CD4-positive, alpha-beta T cell treated with Interleukin-1 beta for 1 hour (primary cell): Measurements from ENCODE around the gene ATP5PD.
"Not testable (repeated sequence)": the region's sequence is repeated elsewhere in the genome, so short reads cannot be mapped to it uniquely, and the experiment has no call there.

Experiments used
- DNase-seq, 2 donors: peaks; one replicate each; pipeline ENCODE4 v3.0.0-alpha.2; 2020 to 2022

The ATP5PD gene

DNA sequence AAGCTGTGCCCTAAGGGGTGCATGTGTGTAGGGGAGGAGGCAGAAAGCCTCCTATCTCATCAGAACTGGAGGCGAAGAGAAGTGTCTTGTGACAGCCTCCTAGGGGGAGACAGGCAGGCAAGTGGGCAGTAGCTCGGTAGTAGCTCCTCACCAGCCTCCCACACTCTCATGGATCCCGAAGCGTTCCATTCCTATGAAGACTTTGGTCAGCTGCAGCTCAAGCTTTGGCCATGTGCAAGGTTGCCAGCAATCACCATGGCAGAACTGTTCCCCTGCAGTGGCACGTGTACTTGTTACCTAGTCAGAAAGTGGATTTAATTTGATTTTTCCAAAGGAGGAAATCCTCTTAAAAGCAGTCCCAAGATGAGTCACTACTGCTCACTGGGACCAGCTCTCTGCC, 27.6 kb downstream of the ATP5PD start:
- DNase-seq, result no peak

DNA sequence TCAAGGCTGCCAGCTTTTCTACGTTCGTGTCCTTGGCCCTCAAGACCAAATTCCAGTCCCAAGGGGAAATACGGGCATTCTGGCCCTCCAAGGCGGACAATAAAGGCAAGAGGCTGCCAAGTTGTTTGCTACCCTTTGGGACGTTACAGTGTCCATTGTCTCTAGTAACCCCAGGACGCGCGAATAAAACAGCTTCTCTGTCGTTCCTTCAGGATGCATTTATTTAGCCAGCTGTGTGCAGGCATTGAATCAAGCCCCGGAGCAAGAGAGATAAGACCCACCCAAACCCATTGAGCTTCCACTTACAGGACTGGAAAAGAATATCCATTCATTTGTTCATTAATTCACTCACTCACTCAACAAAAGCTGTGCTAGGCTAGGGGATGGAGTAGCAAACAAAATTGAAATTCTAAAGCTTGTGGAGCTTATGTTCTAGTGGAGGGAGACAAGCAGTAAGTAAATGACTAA, 33.6 kb downstream of the ATP5PD start:
- no peak for DNase-seq

DNA sequence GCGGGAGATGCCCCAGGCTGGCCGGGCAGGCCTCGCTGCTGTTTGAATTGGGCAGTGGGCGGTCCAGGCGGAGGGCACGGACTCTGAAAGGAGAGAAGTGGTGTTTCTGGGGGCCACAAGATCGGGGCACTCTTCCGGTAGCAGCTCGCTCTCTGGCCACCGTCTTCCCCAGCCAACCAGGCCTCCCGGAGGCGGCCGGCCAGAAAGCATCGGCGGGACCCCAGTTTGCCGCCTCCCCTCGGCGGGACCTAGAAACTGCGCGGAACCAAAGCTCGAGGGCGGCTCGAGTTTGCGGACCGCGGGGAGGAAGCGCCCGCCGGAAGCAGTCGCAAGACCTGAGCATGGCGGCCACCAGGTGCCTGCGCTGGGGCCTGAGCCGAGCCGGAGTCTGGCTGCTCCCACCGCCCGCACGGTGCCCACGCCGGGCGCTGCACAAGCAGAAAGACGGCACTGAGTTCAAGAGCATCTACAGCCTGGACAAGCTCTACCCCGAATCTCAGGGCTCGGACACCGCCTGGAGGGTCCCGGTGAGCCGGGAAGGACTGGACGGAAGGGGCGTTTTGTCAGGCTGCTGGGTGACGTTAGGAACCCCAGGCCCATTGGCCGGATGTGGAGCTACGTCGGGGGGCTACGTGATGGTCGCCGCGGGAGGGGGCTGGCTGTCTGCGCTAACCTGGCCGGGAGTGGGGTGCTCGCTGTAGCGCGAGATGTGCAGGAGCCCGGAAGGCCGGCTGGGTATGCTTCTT, 34.2 kb downstream of the ATP5PD start, which contains the start of gene MRPL58:
Gene MRPL58 (plus strand): TSS at position 325 of the 746 bp plus-strand sequence. CDS start 17 bp downstream, at position 342.
- peak; percentile 82 to 83 for DNase-seq

DNA sequence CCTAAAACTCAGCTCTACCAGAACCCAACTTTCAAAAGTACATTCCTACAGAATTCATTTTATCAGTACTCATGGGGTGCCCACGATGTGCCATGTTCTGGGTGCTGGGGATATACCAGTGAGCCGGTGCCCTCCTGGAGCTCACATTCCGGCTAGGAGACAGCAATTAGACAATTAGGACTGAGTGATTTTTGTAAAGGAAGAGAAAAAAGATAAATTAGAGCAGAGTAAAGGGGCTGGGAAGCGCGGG, 34.7 kb downstream of the ATP5PD start:
- DNase-seq, result no peak

DNA sequence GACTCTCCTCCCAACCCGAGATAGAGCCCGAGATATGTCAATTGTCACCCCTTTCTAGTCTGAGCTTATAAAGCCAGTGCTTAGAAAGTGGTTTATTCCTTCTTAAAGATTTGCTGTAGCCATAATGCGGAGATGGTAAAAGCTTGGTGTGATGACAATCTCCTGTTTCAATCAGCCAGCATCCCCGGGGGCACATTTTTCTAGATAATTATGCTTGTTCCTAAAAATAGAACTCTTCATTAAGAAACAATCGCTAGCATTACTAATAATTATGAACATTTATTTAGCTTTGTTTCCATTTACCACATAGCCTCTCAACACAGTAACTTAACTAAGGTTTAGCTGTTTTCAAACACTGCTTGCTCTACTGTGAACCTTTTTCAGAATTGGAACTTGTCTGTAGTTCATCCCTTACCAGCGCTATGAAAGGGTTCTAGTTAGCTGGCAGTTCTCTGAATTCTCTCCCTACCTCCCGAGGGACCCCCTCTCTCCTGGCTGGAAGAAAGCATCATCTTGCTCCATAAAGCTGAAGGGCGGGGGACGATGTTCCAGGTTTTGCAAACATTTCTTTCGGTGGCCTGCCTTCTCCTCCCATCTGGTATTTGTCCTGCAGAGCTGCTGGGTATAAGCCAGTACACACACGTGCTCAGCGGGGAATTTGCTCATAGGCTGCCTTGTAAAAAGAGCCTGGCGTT, 35.2 kb downstream of the ATP5PD start:
- no peak for DNase-seq

DNA sequence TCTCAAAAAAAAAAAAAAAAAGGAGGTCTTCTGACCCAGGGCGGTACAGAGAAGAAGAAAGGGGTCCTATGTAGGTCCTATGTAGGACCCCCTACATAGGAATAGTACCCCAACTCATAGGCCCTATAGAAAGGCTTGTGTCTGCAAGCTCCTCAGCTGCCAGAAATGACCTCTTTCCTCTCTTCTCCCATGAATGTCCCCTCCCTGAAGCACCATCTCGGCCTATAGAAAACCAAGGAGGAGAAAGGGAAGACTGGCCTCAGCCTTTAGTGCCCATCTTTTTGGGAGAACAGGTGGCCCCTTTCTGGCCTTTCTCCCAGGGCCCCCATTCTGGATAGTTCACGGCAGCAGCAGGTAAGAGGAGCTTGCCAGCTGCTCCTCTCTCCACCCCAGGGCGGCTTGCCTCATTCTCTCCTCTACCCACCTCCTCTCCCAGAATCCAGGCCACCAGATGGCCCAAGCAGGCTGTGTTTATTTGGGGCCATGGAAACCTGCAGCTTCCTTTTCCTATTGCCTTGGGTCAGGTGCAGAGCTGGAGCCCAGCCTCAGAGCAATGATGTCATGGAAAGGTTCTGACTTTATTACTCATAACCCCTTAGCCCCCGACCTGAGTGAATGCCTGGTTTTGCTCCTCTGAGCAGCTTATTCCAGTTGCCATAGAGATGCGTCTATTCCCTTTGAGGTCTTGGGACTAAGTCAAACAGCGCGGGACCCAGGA, 35.9 kb downstream of the ATP5PD start:
- no peak for DNase-seq

DNA sequence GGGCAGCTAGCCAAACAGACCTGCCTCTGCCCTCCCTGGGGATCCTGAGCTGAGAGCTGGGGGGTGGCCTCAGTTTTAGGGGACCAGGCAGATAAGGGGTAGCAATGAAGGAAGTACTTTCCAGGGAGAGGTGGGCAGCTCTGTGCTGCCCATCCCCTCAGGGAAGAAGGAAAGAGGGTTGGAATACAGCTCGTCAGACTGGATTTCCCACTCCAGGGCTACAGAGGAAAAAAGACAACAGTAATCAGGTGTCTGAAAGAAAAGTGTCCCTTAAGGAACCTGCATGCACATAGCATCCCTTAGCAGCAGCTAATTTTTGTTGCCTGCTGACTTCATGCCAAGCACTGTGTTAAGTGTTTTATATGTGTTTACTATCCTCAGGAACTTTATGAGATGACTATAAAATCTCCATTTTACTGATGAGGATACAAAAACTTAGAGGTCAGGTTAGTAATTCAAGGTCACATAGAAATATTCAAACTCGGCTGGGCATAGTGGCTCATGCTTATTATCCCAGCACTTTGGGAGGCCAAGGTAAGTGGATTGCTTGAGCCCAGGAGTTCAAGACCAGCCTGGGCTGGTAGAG, 37.5 kb downstream of the ATP5PD start:
- DNase-seq, result no peak

DNA sequence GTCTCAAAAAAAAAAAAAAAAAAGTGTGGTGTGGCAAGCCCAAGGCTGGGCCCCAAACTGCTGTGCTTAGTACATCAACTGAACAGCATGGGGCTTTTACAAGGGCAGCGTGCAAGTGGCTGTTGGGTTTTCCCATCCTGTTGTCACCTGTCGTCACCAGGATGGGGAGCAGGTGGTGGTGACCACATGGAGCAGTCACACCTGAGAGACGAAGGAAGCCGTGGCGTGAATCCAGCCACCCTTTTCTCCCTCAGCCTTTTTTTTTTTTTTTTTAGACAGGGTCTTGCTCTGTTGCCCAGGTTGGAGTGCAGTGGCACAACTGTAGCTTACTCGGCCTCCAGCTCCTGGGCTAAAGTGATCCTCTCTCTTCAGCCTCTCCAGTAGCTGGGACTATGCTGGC, 38.4 kb downstream of the ATP5PD start:
- DNase-seq, result no peak

DNA sequence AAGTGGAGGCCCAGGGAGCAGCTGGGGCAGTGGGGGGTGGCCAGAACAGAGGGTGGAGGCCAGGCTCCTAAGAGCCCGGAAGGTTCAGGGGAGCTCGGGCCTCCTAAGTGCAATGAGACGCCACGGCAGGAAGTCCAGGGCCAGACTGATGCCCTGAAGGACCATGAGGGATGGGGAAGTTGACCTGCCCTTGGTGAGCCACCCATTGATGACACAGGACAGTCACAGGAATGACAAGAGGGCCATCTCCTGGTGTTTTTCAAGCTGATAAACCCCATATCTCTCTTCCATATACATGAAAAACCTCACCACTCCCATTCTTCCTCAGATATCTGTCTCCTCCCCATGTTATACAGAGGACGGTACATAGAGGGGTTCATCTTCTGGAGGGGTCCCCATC, 40.1 kb downstream of the ATP5PD start:
- no peak for DNase-seq

DNA sequence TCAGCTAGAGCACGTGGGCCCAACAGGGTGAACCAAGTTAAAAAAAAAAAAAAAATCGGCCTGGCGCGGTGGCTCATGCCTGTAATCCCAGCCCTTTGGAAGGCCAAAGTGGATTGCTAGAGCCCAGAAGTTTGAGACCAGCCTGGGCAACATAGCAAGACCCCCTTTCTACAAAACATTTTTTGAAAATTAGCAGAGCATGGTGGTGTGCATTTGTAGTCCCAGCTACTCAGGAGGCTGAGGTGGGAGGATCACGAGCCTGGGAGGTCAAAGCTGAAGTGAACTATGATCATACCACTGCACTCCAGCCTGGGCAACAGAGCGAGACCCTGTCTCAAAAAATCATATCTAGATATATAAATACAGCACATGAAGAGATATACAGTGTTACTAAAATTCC, 40.7 kb downstream of the ATP5PD start:
- not testable (repeated sequence) for DNase-seq

DNA sequence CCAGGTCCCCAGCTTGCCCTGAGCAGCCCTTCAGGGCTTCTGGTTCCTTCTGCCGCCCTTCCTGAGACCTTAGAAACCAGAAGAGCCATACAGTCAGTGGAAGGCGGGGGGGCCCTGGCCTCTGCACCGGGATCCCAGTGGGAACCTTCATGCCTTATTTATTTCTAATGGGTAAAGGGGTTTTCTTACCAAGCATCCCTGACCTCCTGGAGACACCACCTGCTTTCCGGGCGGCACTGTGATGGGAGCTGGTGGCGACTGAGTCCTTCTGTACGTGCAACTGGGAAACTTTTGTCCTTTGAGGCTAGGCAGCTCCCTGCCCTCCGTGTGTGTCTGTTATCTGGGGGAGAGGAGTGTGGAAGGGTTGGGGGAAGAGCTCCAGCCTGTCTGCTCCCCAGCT, 41.5 kb downstream of the ATP5PD start:
- DNase-seq, result no peak

DNA sequence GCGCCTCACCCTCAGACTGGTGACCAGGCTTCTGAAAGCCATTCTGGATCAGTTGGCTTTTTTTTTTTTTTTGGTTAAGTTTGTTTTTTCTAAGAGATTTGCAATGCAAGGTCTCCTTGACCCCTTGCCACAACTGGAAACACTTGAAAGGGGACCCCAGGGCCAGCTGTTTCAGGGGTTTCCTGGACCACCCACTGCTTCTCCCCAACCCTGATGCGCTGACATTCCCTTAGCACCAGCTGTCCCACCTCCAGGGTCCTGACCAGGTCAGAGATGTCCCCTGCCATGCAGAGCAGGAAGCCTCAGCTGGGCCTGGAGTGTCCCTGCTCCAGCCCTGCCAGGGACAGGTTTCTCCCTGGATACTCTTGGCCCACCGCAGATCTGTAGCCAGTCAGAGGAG, 42.4 kb downstream of the ATP5PD start:
- no peak for DNase-seq

DNA sequence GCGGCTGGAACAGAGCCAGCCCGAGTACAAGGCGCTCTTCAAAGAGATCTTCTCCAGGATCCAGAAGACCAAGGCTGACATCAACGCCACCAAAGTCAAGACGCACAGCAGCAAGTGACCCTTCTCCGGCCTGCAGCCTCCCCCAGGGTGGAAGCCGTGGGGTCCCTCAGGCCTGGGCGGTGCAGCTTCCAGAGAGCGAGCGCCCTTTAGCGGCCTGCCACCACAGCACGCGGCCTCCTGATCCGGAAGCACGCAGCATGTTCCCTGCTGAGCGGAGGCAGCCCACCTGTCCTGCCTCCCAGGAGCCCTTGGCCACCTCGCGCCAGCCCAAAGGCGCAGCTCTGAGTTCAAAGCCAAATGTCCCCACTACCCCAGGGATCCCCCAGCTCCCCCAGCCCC, 42.8 kb downstream of the ATP5PD start:
- DNase-seq, result no peak

DNA sequence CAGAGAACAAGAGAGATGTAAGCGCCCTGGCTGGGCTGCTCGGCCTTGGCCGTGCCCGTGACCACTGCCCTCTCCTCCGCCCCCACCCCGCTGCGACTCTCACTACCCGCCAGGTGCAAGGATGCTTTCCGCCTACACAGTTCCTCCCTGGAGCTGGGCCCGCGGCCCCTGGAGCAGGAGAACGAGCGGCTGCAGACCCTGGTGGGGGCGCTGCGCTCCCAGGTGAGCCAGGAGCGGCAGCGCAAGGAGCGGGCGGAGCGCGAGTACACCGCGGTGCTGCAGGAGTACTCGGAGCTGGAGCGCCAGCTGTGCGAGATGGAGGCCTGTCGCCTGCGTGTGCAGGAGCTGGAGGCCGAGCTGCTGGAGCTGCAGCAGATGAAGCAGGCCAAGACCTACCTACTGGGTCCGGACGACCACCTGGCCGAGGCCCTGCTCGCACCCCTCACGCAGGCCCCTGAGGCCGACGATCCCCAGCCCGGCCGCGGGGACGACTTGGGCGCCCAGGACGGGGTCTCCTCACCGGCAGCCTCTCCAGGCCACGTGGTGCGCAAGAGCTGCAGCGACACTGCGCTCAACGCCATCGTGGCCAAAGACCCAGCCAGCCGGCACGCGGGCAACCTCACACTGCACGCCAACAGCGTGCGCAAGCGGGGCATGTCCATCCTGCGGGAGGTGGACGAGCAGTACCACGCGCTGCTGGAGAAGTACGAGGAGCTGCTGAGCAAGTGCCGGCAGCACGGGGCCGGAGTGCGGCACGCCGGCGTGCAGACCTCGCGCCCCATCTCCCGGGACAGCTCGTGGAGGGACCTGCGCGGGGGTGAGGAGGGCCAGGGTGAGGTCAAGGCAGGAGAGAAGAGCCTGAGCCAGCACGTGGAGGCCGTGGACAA, 43.5 kb downstream of the ATP5PD start:
- DNase-seq, result no peak

DNA sequence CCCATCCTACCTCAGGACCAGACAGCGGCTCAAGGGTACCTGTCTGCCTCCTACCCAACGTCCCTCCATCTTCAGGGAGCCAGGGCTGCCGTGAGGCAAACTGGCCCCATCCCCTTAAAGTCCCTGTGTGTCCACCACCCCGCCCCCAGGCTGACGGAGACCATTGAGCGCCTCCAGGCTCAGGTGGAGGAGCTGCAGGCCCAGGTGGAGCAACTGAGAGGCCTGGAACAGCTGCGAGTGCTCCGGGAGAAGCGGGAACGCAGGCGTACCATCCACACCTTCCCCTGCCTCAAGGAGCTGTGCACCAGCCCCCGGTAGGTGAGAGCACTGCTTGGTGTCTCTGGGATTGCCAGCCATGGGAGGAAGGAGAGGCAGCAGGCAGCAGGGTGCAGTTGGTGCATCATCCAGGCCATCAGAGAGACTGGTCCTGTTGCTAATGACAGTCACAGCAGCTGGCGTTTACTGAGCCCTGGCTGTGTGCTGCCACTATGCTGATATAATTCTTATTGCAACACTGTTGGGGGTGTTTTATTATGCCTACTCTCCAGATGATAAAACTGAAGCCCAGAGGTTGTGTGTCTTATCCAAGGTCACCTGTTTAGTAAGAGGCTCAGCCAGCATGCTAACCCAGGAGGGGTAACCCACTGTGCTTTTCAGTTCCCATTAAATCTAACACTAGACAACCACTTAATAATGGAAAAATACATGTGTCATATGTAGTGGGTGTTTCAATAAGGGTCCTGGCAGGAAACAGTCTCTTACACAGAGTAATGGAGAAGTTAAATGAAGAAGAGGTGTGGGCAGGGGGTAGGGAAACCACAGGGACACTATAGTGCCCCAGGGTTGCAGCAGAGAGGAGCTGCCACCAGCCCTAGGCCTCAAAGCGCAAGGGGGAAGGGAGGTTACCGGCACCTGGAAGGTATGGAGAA, 44.6 kb downstream of the ATP5PD start:
- no peak for DNase-seq

DNA sequence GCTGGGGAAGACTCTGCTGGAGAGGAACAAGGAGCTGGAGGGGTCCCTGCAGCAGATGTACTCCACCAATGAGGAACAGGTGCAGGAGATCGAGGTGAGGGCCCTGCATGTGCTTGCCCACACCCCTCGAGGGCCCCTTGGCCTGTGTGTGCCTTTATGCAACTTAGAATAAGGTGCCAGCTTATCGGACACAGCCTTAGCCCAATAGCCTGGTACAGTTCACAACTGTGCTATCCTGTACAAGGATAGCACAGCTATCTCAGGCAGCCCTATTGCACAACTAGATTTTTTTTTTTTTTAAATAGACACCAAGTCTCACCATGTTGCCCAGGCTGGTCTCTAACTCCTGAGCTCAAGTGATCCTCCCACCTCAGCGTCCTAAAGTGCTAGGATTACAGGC, 47.2 kb downstream of the ATP5PD start:
- DNase-seq, result no peak

DNA sequence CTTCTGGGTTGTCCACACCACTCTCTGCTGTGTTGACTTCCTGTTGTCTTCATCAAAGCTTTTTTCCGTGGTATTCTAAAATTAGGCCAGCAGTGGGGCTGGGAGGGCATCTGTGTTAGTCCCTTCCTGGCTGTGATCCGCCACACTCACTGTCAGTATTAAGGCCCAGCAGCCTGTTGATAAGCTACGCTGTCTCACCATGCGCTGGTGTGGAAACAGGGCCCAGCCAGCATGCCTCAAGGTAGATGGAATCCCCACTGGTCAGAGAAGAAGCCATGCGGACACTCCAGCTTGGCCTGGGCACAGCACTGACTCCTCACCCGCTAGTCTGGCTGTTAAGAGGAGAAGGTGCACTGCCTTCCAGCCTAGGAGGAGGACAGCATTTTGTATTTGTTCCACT, 48.0 kb downstream of the ATP5PD start:
- no peak for DNase-seq

DNA sequence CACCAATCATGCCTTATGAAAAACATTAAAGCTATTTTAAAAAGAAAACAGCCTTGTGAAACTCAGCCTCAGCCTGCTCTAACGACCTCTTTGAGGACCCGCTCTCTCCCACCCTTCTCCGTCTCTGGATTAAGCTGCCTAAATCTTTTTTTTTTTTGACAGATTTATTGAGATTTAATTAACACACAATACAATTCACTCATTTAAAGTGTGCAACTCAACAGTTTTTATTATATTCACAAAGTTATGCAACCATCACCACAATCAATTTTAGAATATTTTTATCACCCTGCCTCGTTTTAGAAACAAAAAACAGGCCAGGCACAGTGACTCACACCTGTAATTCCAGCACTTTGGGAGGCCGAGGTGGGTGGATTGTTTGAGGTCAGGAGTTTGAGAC, 50.9 kb downstream of the ATP5PD start:
- no peak for DNase-seq

DNA sequence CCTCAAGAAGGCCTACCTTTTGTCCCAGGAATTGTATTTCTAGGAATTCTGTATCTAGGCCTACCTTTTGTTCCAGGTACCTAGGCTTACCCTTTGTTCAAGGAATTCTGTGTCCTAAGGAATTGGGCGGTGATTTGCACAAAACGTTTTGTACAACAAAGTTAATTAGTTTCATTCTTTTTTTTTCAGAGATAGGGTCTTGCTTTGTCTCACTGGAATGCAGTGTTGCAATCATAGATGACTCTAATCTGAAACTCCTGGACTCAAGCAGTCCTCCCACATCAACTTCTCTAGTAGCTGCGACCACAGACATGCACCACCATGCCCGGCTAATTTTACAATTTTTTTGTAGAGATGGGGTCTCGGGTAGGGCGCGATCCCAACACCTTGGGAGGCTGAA, 52.3 kb downstream of the ATP5PD start:
- no peak for DNase-seq

DNA sequence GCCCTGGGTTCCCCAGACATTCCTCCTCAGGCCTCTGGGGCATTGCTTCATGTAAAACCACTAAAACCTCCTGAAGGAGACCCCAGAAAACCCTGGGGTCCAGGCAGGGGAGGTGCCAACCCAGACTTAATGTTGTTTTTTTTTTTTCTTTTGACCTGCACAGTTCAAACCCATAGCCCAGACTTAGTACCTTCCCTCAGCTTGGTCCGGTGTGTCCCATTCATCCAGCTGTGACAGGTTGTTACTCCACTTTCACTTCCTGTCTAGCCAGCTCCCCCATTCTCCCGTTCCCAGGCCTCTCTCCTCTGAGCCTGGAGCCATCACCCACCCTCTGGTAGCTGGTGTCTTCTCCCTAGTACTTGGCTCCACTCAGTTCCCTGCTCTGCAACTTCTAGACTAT, 54.5 kb downstream of the ATP5PD start:
- no peak for DNase-seq

DNA sequence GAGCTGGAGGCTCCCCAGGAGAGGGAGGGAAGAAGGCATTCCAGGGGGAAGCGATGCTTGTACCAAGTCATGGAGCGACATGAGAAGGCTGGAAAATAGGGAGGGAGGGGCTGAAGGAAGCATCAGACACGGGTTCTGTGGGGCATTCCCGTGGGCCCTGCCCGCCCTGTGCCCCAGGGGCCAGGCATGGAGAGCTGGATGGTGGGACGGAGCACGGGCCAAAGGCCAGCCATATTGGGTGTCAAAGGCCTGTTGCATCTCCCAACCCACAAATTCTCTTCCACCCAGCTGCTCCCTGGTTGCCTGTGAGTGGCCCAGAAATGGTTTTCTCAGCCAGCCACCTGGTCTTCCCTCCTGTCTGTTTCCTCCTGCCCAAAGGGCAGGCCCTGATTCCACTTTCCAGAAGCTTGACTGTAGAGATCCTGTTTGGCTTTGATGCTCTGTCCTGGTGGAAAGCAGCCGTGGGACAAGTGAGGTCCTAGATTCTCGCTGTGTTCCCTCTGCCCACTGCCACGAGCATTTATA, 56.1 kb downstream of the ATP5PD start:
- DNase-seq, result no peak
